ENCODE measurements around the gene CA14. TPM values are rescaled to one million over a fixed set of nuclear protein-coding genes. Genes with fewer than 3 reads are reported as not detected.

The CA14 gene
- total and polyA plus RNA-seq, 9 of the 15 experiments (the other 6 are each of a cell fraction or from before 2014, with no cell fraction given), result 0.13 to 0.57 (median 0.26) TPM; not detected in 1

DNA sequence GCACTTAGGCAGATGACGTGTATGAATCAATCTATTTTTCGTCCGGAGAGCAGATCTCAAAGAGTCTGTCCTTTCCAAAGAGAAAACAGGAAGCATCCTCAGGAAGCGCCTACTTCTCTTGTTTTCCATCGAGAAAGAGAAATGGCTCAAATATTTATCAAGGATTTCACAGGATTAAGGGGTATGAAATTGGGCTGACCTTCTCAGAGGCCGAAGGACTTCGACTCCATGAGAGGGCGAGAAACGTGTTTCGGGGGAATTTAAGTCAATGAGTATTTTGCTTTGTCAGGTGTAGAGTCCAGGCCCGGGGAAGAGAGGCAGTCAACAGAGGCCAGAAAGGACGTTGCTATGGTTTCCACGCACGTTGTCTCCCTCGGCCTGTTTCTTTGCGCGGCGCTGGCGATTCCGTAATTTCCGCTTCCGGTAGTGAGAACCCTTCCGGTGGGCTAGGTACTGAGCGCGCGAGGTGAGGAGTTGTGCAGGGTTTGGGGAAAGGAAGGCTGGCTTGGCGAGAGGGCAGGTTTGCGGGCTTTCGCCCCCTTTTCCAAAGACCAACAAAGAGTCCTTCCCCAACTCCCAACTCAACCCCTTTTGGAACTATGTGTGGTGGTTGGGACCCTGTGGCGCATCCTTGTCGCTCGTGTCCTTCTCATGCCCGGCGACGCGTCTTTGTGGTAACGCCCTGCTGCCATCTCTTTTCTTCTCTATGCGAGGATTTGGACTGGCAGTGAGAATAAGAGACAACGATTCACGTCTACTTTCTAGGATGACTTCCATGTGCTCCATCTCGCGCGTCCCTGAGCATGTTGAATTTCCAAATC, 36.1 kb downstream of the CA14 start, which contains the start of gene MRPS21 (continued):
- TF ChIP-seq, protein P1, sequence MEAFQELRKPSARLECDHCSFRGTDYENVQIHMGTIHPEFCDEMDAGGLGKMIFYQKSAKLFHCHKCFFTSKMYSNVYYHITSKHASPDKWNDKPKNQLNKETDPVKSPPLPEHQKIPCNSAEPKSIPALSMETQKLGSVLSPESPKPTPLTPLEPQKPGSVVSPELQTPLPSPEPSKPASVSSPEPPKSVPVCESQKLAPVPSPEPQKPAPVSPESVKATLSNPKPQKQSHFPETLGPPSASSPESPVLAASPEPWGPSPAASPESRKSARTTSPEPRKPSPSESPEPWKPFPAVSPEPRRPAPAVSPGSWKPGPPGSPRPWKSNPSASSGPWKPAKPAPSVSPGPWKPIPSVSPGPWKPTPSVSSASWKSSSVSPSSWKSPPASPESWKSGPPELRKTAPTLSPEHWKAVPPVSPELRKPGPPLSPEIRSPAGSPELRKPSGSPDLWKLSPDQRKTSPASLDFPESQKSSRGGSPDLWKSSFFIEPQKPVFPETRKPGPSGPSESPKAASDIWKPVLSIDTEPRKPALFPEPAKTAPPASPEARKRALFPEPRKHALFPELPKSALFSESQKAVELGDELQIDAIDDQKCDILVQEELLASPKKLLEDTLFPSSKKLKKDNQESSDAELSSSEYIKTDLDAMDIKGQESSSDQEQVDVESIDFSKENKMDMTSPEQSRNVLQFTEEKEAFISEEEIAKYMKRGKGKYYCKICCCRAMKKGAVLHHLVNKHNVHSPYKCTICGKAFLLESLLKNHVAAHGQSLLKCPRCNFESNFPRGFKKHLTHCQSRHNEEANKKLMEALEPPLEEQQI (IDR thresholded peaks at IDR 0.05), result no peak
- TF ChIP-seq, protein P2, sequence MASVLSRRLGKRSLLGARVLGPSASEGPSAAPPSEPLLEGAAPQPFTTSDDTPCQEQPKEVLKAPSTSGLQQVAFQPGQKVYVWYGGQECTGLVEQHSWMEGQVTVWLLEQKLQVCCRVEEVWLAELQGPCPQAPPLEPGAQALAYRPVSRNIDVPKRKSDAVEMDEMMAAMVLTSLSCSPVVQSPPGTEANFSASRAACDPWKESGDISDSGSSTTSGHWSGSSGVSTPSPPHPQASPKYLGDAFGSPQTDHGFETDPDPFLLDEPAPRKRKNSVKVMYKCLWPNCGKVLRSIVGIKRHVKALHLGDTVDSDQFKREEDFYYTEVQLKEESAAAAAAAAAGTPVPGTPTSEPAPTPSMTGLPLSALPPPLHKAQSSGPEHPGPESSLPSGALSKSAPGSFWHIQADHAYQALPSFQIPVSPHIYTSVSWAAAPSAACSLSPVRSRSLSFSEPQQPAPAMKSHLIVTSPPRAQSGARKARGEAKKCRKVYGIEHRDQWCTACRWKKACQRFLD (CRISPR knock-in tag; IDR thresholded peaks at IDR 0.05), result no peak; the same call in 1 of the 2 replicates
- TF ChIP-seq DMBX1 (CRISPR knock-in tag; IDR thresholded peaks at IDR 0.05; ENCODE audit: borderline replicate concordance) (no peak), ZNF239 (CRISPR knock-in tag; IDR thresholded peaks at IDR 0.05) (no peak), NR3C1 (CRISPR knock-in tag; IDR thresholded peaks at IDR 0.05) (no peak), RBM39 (optimal IDR thresholded peaks at IDR 0.05; ENCODE audit: low read depth, low read length) (no peak), ZBED1 (IDR thresholded peaks at IDR 0.05) (0 out of 2 replicates have a peak, but pooled peaks have one; percentile 81), HNRNPUL1 (IDR thresholded peaks at IDR 0.05; ENCODE audit: low read length) (no peak), C11orf30 (IDR thresholded peaks at IDR 0.05; ENCODE audit: low read depth) (peak; percentile 96), BCOR (IDR thresholded peaks at IDR 0.05) (no peak), SP1 (CRISPR knock-in tag; IDR thresholded peaks at IDR 0.05) (peak; percentile 66; the same call in 1 of the 2 replicates), ZNF444 (CRISPR knock-in tag; IDR thresholded peaks at IDR 0.05) (no peak), THRAP3 (IDR thresholded peaks at IDR 0.05; ENCODE audit: borderline replicate concordance) (no peak), STAG1 (CRISPR knock-in tag; IDR thresholded peaks at IDR 0.05; ENCODE audit: borderline replicate concordance) (no peak), SPI1 (IDR thresholded peaks at IDR 0.05; ENCODE audit: borderline replicate concordance, low read depth, low read length) (no peak), CEBPB (tag; IDR thresholded peaks at IDR 0.05) (no peak), PHB (CRISPR knock-in tag; IDR thresholded peaks at IDR 0.05) (no peak)
- TF ChIP-seq, protein P3, sequence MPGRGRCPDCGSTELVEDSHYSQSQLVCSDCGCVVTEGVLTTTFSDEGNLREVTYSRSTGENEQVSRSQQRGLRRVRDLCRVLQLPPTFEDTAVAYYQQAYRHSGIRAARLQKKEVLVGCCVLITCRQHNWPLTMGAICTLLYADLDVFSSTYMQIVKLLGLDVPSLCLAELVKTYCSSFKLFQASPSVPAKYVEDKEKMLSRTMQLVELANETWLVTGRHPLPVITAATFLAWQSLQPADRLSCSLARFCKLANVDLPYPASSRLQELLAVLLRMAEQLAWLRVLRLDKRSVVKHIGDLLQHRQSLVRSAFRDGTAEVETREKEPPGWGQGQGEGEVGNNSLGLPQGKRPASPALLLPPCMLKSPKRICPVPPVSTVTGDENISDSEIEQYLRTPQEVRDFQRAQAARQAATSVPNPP (IDR thresholded peaks at IDR 0.05; ENCODE audit: borderline replicate concordance, insufficient read depth, insufficient read length), result no peak
- TF ChIP-seq, protein P4, sequence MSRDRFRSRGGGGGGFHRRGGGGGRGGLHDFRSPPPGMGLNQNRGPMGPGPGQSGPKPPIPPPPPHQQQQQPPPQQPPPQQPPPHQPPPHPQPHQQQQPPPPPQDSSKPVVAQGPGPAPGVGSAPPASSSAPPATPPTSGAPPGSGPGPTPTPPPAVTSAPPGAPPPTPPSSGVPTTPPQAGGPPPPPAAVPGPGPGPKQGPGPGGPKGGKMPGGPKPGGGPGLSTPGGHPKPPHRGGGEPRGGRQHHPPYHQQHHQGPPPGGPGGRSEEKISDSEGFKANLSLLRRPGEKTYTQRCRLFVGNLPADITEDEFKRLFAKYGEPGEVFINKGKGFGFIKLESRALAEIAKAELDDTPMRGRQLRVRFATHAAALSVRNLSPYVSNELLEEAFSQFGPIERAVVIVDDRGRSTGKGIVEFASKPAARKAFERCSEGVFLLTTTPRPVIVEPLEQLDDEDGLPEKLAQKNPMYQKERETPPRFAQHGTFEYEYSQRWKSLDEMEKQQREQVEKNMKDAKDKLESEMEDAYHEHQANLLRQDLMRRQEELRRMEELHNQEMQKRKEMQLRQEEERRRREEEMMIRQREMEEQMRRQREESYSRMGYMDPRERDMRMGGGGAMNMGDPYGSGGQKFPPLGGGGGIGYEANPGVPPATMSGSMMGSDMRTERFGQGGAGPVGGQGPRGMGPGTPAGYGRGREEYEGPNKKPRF (IDR thresholded peaks at IDR 0.05; ENCODE audit: low read depth, low read length), result no peak
- TF ChIP-seq, protein P5, sequence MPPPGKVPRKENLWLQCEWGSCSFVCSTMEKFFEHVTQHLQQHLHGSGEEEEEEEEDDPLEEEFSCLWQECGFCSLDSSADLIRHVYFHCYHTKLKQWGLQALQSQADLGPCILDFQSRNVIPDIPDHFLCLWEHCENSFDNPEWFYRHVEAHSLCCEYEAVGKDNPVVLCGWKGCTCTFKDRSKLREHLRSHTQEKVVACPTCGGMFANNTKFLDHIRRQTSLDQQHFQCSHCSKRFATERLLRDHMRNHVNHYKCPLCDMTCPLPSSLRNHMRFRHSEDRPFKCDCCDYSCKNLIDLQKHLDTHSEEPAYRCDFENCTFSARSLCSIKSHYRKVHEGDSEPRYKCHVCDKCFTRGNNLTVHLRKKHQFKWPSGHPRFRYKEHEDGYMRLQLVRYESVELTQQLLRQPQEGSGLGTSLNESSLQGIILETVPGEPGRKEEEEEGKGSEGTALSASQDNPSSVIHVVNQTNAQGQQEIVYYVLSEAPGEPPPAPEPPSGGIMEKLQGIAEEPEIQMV (tag; conservative IDR thresholded peaks at IDR 0.05; ENCODE audit: low read depth), result no peak

Data from K562 (cell line).